GM12801 (cell line): ENCODE results near the gene ZFP69.

Experiments
- TF ChIP-seq, protein P1 (sequence below): IDR thresholded peaks from one replicate; pipeline ENCODE4 v1.5.1; 2011; ENCODE audit warnings: control low read depth; ENCODE audit not compliant: insufficient read length; ENCODE audit errors: extremely low read depth

ZFP69 gene

DNA sequence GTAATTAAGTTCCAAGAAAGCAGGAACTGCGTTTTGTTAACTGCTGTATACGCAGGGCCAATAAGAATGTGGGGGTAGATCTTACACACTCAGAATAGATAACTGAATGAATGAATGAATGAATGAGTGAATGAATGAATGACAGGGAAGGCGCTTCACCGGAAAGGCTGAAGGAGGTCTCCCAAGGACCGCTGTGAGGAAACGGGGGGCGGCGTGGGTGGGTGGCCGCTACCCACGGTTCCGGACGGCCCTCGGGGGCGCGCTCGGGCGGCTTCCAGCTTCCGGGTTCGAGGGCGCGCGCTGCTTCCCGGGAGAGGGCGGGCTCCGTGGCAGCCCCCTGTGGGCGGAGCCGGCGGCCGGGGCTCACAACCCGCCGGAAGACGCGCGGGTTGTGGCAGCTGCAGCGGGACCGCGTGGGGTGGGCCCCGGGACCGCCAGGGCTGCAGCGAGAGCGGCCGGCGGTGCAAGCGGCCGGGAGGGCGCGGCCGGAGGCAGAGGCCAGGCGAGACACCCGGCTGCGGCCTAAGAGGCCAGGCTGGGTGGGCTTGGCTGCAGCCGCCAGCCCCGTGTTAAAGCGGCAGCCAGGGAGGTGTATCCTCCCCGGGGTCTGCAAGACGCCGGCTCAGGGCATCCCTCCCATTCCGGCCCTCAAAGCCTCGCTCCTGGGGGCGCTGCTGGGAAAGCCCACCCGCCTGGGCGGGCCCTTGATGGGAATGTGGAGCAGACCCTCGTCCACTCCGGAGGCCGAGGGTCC, at the start of gene ZFP69:
Gene ZFP69, plus strand, starts transcription at position 367 of the 754 bp plus-strand sequence. CDS start 2,072 bp downstream, outside the sequence.
- TF ChIP-seq, protein P1, sequence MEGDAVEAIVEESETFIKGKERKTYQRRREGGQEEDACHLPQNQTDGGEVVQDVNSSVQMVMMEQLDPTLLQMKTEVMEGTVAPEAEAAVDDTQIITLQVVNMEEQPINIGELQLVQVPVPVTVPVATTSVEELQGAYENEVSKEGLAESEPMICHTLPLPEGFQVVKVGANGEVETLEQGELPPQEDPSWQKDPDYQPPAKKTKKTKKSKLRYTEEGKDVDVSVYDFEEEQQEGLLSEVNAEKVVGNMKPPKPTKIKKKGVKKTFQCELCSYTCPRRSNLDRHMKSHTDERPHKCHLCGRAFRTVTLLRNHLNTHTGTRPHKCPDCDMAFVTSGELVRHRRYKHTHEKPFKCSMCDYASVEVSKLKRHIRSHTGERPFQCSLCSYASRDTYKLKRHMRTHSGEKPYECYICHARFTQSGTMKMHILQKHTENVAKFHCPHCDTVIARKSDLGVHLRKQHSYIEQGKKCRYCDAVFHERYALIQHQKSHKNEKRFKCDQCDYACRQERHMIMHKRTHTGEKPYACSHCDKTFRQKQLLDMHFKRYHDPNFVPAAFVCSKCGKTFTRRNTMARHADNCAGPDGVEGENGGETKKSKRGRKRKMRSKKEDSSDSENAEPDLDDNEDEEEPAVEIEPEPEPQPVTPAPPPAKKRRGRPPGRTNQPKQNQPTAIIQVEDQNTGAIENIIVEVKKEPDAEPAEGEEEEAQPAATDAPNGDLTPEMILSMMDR, result no peak

- TF ChIP-seq, protein P1, result no peak
Observed at GRCh38 chr1:40431385-40431784, 45.7 kb upstream of the ZFP69 start.

DNA sequence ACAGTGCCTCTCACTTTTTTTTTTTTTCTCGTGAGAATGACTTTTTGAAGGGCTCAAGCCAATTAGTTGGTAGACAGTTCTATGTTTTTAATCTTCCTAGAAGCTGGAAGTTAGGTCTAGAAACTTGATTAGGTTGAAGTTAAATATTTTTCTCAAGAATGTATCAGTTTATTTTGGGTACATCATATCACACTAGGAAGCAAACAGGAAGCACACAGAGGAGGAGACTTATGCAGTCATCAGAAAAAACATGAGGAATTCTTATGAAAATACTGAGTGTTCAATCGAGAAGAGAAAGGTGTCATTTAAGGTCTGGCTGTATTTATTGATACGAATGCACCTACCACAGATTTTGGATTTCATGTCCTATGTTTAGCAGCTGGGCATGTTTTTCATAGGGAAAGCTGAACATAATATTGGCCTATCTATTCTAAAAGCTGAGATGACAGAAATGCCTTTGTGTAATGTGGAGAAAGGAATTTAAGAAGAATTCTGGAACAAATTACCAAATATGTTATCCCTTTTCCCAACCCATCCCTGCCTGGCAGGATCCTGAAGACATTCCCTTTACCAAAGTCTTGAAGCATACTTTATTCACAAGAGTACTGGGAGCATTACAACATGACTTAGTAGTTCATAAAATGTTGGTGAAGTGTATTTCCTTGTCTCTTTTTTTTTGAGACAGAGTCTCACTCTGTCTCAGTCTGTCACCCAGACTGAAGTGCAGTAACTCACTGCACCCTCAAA, 44.3 kb upstream of the ZFP69 start:
- TF ChIP-seq, protein P1, result no peak

GRCh38 chr1:40435471-40435870, 41.6 kb upstream of the ZFP69 start:
- TF ChIP-seq, protein P1, result no peak

DNA sequence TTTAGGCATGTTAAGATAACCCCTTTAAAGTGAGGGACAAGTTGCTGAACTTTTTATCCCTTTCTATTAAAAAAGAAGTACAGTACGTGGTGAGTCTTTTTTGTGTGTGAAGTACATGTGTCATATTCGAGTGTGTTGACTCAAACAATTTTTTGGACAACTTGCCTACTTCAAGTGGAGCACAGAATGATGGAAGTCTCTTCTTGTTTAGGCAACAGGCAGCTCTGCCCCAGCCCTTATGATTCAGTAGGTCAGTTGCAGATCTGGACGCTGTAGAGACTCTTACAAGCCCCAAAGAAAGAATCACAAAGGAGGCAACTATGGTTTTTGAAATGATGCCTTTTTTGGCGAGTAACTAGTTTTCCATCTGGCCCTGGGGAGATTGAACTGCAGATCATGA, 41.2 kb upstream of the ZFP69 start:
- TF ChIP-seq, protein P1, result no peak

GRCh38 chr1:40438391-40439015, 38.6 kb upstream of the ZFP69 start:
- TF ChIP-seq, protein P1, result no peak

DNA sequence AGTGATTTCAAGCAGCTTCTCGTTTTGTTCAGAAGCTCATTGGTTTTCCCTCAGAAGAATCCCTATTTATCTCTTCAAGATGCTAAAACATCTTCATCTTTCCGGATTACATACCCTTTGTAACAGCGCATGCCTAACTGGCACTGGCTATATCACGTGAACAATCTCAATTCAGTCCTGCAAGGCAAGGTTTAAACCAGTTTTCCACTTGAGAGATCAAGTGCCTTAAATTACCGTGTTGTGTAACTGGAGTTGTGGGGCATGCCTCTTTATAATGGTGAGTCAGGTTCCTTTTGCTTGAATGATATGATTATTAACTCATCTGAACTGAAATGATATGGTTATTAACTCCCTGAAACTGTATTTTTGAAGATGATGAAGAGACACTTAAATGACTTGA, 37.8 kb upstream of the ZFP69 start:
- TF ChIP-seq, protein P1, result no peak
